ENCODE results near the gene CATSPERD. TPM values are rescaled to one million over a fixed set of nuclear protein-coding genes. Genes with fewer than 3 reads are reported as not detected.
A peak's percentile ranks its signal among the peaks of the same experiment; 100 is the strongest.

The CATSPERD gene
- total RNA-seq, 1 experiment from 2014 or later, result not detected

DNA sequence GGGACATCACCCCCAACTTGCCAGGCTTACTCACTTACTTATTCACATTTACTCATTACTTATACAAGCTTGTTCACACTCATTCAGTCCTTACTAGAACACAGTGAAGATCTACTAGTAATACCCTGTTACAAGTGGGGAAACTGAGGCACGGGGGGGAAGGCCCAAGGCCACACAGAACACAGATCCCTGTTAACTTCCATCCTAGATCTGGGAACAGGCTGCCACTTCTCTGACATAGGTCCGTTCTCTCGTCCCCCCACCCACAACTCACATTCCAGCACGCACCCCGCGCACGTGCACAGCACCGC is 83.0 kb downstream of the CATSPERD start:
- no peak for DNase-seq (ENCODE audit: low spot score)

- peak; percentile 78 for DNase-seq (ENCODE audit: low spot score)
Measured at GRCh38 chr19:5803752-5804515, 83.5 kb downstream of the CATSPERD start.

GRCh38 chr19:5804516-5805461 is 84.4 kb downstream of the CATSPERD start, which contains the start of gene NRTN:
TSS of gene NRTN (plus strand) at chr19:5805067. CDS start at chr19:5824166, 19,099 bp downstream.
- DNase-seq (ENCODE audit: low spot score), result no peak

DNA sequence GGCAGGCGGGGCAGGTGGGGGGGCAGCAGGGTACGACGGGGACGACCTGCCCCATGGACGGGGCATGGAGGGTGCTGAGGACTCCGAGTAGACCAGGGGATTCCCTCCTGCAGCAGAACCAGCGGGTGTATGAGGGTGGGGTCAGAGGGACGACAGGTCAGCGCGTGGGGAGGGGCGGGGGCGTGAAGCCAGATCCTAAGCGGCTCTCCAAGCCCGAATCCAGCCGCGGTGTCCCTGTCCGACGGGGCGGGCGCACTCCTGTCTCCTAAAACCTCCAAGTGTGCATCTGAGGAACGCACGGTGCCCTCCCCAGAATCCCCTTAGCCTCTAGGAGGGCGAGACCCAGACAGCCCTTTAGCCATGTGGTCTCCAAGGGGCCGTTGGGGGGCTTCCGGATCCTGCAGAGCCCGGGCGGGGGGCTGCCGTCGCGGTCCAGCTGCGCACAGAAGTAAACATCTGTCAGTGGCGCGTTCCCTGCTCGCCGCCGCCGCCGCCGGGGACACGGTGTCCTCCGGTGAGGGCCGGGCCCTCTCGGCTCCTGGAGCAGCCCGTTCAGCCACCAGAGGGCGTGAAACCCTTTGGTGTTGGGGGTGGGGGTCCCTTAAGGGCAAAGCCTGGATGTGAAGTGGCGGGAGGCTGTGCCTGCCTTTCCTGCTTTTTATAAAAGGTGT is 85.2 kb downstream of the CATSPERD start:
- DNase-seq (ENCODE audit: low spot score), result peak; percentile 35

DNA sequence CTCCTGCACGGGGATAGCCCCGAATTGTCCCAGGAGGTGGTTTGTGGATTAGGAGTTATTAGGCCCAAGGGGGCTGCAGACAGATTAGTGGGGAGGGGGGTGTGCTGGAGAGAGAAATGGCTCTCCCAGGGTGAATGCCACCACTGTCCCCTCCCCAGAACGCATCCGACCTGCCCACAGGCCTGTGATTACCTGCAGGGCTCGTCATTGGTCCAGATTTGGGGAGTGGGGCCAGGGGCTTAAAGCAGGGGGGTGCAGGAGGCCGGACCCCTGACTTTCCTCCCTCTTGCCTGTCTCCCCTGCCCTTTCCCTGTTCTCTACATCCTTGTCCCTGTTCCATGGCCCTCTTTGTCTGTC is 85.7 kb downstream of the CATSPERD start:
- no peak for DNase-seq (ENCODE audit: low spot score)

DNA sequence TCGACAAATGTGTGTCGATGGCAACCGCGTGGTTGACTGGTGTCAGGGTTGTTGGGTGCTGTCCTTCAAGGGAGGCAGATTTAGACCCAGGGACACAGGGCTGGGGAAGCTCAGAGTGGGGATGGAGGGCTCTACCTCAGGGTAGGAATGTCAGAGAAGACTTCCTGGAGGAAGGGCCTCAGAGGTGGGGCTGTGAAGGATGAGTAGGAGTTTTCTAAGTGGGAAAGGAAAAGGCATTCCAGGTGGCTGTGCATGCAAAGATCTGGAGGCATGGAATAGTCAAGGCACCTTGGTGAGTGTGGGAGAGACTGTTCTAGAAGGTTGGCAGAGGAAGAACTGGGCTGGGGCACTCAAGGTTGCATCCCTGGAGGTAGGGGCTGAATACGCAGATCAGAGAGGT is 86.5 kb downstream of the CATSPERD start:
- no peak for DNase-seq (ENCODE audit: low spot score)

- DNase-seq (ENCODE audit: low spot score), result no peak
Measured at GRCh38 chr19:5808120-5808816, 87.8 kb downstream of the CATSPERD start.

DNA sequence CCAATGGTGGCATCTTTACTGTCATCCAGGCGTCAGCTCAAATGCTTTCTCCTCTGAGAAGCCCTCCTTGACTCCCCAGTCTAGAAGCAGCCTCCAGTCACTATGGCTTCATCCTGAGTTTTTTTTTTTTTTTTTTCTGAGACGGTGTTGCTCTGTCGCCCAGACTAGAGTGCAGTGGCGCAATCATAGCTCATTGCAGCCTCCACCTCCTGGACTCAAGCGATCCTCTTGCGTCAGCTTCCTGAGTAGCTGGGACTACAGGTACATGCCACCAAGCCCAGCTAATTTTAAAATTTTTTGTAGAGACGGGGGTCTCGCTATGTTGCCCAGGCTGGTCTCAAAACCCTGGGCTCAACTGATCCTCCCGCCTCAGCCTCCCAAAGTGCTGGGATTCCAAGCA is 88.6 kb downstream of the CATSPERD start:
- no peak for DNase-seq (ENCODE audit: low spot score)

DNA sequence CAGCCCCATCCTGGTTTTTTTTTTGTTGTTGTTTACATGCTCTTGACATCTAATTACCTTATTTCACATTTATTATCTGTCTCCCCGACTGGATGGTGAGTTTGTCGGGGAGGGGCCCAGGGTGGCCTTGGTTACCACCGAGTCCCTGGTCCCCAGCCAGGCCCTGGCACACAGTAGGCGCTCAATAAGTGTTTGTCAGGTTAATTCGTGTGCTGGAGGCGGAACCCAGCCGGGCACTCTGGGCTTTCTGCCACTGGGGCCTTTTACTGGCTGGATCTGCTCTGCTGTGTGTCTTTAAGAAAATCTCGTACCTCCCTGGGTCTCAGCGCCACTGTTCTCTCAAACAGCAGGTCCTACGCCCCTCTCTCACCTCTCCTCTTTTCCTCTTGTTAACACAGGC is 89.0 kb downstream of the CATSPERD start:
- DNase-seq (ENCODE audit: low spot score), result no peak

DNA sequence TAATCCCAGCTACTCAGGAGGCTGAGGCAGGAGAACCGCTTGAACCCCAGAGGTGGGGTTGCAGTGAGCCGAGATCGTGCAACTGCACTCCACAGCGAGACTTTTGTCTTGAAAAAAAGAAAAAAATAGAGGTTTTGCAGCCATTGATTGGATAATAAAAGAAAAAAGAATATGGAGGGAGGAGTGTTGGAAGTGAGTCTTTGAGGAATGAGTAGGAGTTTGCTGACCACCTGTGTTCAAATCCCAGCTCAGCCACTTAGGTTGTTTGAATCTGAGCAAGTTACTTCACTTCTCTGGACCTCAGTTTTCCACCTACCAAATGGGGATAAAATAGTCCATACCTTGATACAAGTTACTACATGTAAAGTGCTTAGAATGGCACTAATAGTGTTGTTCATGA is 90.7 kb downstream of the CATSPERD start:
- DNase-seq (ENCODE audit: low spot score), result no peak

- DNase-seq (ENCODE audit: low spot score), result no peak
Measured at GRCh38 chr19:5814123-5814851, 93.8 kb downstream of the CATSPERD start.

DNA sequence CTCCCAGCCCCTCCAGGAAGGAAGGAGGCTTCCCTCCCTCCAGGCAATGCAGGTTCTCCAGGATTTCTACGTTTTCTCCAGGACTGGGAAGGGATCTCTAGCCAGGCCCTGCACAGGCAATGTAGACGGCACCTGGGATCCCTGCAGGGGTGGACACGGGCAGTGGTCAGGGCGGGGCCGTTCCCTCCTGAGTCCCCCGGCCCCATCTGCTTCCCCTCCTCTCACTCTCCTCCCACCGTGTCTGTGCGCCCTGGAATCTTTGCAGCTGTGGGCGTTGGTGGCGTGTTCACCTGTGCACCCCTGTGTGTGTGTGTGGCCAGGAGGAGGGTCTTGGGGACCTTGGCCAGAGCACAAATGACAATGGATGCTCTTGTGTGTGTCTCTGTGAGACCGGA is 94.4 kb downstream of the CATSPERD start:
- DNase-seq (ENCODE audit: low spot score), result no peak

GRCh38 chr19:5817218-5817617 is 96.8 kb downstream of the CATSPERD start:
- DNase-seq (ENCODE audit: low spot score), result no peak

DNA sequence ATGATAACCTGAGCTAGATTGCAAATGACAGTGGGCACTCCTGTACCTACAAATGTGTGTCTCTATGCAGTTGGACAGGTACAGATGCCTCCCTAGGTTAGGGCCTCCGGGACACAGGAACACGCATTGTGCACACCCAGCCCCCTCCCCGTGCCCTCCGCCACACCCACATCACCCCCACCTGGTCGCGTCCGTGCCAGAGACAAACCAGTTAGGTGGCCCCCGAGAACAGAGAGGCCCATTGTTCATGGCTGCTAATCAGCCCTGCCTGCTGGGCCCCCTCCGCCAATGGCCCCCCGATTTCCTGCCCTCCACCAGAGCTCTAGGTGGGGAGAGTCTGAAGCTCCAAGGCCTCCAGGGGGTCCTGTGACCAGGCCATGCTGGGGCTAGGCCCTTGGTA is 98.2 kb downstream of the CATSPERD start:
- DNase-seq (ENCODE audit: low spot score), result no peak

DNA sequence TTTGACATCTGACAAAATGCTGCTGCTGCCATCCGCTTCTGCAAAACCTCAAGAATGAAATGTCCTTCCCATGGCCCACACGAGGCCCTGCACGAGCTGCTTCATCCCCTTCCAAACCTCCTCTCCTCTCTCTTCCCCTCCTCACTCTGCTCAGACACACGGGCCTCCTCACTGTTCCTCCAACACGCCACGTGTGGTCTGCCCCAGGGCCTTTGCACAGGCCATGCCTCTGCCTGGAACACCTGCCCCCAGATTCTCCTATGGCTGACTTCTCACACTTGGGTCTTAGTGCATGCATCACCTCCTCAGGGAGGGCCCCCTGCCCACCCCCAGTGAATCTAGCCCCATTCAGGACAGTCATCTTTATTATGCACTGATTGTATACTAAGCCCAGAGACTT is 100.3 kb downstream of the CATSPERD start:
- no peak for DNase-seq (ENCODE audit: low spot score)

GRCh38 chr19:5821521-5822180 is 101.2 kb downstream of the CATSPERD start:
- DNase-seq (ENCODE audit: low spot score), result no peak

DNA sequence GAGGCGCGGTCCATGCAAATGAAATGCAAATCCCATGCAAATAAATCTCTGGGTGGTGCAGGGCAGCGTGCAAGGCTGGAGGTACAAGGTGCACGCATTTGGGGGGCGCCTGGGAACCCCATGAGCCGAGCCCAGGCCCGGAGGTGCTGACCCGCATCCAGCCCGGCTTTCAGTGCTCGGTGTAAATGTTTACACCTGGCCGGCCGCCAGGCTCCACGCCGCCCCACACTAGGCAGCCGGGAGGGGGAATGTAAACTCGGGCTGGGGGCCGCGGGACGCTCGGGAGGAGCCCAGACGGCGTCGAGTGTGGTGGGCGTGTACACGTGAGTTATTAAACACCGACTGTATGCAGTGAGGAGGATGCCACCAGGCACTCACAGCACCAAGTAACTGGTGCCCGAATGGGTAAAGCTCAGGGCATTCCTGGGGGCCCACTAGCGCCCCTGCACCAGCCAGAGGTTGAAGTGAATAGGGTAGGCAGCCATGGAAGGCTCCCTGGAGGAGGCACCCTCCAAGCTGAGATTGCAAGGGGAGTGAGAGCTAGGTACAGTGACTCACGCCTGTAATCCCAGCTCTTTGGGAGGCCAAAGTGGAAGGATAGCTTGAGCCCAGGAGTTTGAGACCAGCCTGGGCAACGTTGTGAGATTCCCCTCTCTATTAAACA is 101.9 kb downstream of the CATSPERD start:
- no peak for DNase-seq (ENCODE audit: low spot score)

DNA sequence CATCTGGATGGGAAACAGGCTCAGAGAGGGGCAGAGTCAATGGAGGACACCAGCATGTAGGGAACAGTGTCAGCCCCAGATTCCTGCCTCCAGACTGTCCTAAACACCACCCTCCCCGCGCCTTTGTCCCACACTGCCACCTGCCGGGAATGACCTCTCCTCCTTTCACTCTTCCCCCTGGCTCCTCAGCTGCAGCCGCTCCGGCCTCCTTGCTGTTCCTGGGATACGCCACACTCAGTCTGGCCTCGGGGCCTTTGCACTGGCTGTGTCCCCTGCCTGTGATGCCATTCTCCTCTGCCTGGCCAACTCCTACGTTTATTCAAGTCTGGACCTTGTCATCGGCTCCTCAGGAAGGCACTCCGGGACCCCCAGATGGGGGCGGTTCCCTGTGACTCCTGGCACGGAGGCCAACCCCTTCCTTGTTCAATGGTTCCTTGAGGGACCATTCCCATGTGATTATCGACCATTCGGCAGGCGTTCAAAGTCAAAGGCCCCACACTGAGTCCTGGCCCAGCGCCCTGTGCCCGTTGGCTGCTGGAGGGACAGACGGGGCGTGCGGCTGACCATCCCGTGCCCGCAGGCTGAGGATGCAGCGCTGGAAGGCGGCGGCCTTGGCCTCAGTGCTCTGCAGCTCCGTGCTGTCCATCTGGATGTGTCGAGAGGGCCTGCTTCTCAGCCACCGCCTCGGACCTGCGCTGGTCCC is 103.3 kb downstream of the CATSPERD start:
- DNase-seq (ENCODE audit: low spot score), result peak; percentile 68

- no peak for DNase-seq (ENCODE audit: low spot score)
Measured at GRCh38 chr19:5824751-5825150, 104.3 kb downstream of the CATSPERD start.

Measured in HT-29 (cell line).